ENCODE results near the gene EYS.
"Not testable (repeated sequence)": the region's sequence is repeated elsewhere in the genome, so short reads cannot be mapped to it uniquely, and the experiment has no call there.

The EYS gene

GRCh38 chr6:63997221-63997620 is 1709.8 kb downstream of the EYS start:
- Mint-ChIP-seq H3K36me3 (no peaks in the 10 kb centered on the region), H3K27ac (no peak overlapping the region), H3K27me3 (no peaks in the 10 kb centered on the region), H3K4me3 (no peak overlapping the region), H3K9me3 (no peaks in the 10 kb centered on the region), H3K4me1 (no peaks in the 10 kb centered on the region)
- DNase-seq = no peak
- CTCF ChIA-PET = no interaction called here

GRCh38 chr6:63985223-63985622 is 1721.8 kb downstream of the EYS start:
- H3K9me3 Mint-ChIP-seq = no peaks in the 10 kb centered on the region
- no peak overlapping the region for H3K4me3 Mint-ChIP-seq
- no peaks in the 10 kb centered on the region for H3K36me3 Mint-ChIP-seq
- no peak for DNase-seq
- no peaks in the 10 kb centered on the region for H3K27me3 Mint-ChIP-seq
- no peak overlapping the region for H3K27ac Mint-ChIP-seq
- CTCF ChIA-PET = no interaction called here
- H3K4me1 Mint-ChIP-seq = no peaks in the 10 kb centered on the region

- Mint-ChIP-seq H3K9me3 (no peaks in the 10 kb centered on the region), H3K4me1 (no peaks in the 10 kb centered on the region), H3K27me3 (no peaks in the 10 kb centered on the region), H3K4me3 (no peak overlapping the region), H3K27ac (no peak overlapping the region), H3K36me3 (no peaks in the 10 kb centered on the region)
- CTCF ChIA-PET = no interaction called here
- DNase-seq = no peak
These were observed 1731.3 kb downstream of the EYS start for GRCh38 chr6:63975699-63976098.

- Mint-ChIP-seq H3K9me3 (no peaks in the 10 kb centered on the region), H3K27ac (no peak overlapping the region), H3K36me3 (no peaks in the 10 kb centered on the region), H3K27me3 (no peaks in the 10 kb centered on the region), H3K4me3 (no peak overlapping the region), H3K4me1 (no peaks in the 10 kb centered on the region)
- DNase-seq = no peak
- CTCF ChIA-PET = interaction anchor here (1.1 kb wide), 1 partner anchor 11 kb away, joined by 3 read pairs; no protein-coding TSS in a partner anchor
These were observed 1738.4 kb downstream of the EYS start for GRCh38 chr6:63968650-63969049.

- no peaks in the 10 kb centered on the region for H3K4me1 Mint-ChIP-seq
- CTCF ChIA-PET = no interaction called here
- H3K27ac Mint-ChIP-seq = no peak overlapping the region
These were observed 1742.7 kb downstream of the EYS start for GRCh38 chr6:63964366-63964765.

GRCh38 chr6:63963769-63964315 is 1743.2 kb downstream of the EYS start:
- CTCF ChIA-PET = no interaction called here
- no peaks in the 10 kb centered on the region for H3K36me3 Mint-ChIP-seq
- DNase-seq = no peak
- no peaks in the 10 kb centered on the region for H3K4me1 Mint-ChIP-seq
- no peak overlapping the region for H3K27ac Mint-ChIP-seq
- H3K27me3 Mint-ChIP-seq = no peaks in the 10 kb centered on the region
- no peaks in the 10 kb centered on the region for H3K9me3 Mint-ChIP-seq
- H3K4me3 Mint-ChIP-seq = no peak overlapping the region

More at GRCh38 chr6:63964366-63964765, 1742.7 kb downstream of the EYS start:
- no peak overlapping the region for H3K4me3 Mint-ChIP-seq
- no peaks in the 10 kb centered on the region for H3K9me3 Mint-ChIP-seq
- no peaks in the 10 kb centered on the region for H3K36me3 Mint-ChIP-seq
- H3K27me3 Mint-ChIP-seq = no peaks in the 10 kb centered on the region
- no peak for DNase-seq

GRCh38 chr6:63953336-63954021 is 1753.5 kb downstream of the EYS start:
- H3K4me1 Mint-ChIP-seq, H3K9me3 Mint-ChIP-seq, H3K27me3 Mint-ChIP-seq, CTCF ChIA-PET, H3K36me3 Mint-ChIP-seq, H3K27ac Mint-ChIP-seq, DNase-seq, H3K4me3 Mint-ChIP-seq: not testable (repeated sequence)

GRCh38 chr6:63947792-63948529 is 1759.1 kb downstream of the EYS start:
- H3K27me3 Mint-ChIP-seq = no peaks in the 10 kb centered on the region
- CTCF ChIA-PET = no interaction called here
- no peak overlapping the region for H3K27ac Mint-ChIP-seq
- H3K4me1 Mint-ChIP-seq = no peaks in the 10 kb centered on the region
- no peak overlapping the region for H3K4me3 Mint-ChIP-seq
- DNase-seq = no peak
- no peaks in the 10 kb centered on the region for H3K9me3 Mint-ChIP-seq
- H3K36me3 Mint-ChIP-seq = no peaks in the 10 kb centered on the region

- H3K27me3 Mint-ChIP-seq = no peaks in the 10 kb centered on the region
- CTCF ChIA-PET = no interaction called here
- no peak overlapping the region for H3K4me3 Mint-ChIP-seq
- H3K36me3 Mint-ChIP-seq = no peaks in the 10 kb centered on the region
- H3K27ac Mint-ChIP-seq = no peak overlapping the region
- DNase-seq = no peak
- no peaks in the 10 kb centered on the region for H3K9me3 Mint-ChIP-seq
- no peaks in the 10 kb centered on the region for H3K4me1 Mint-ChIP-seq
These were observed 1761.0 kb downstream of the EYS start for GRCh38 chr6:63945987-63946386.

GRCh38 chr6:63943826-63944225 is 1763.2 kb downstream of the EYS start:
- CTCF ChIA-PET = no interaction called here
- H3K36me3 Mint-ChIP-seq = no peaks in the 10 kb centered on the region
- H3K4me1 Mint-ChIP-seq = no peaks in the 10 kb centered on the region
- no peak overlapping the region for H3K4me3 Mint-ChIP-seq
- no peaks in the 10 kb centered on the region for H3K27me3 Mint-ChIP-seq
- no peak for DNase-seq
- H3K27ac Mint-ChIP-seq = no peak overlapping the region
- no peaks in the 10 kb centered on the region for H3K9me3 Mint-ChIP-seq

- CTCF ChIA-PET = no interaction called here
- H3K27ac Mint-ChIP-seq = no peak overlapping the region
- H3K36me3 Mint-ChIP-seq = no peaks in the 10 kb centered on the region
- H3K4me3 Mint-ChIP-seq = no peak overlapping the region
- DNase-seq = no peak
- H3K4me1 Mint-ChIP-seq = no peaks in the 10 kb centered on the region
- no peaks in the 10 kb centered on the region for H3K9me3 Mint-ChIP-seq
- H3K27me3 Mint-ChIP-seq = no peaks in the 10 kb centered on the region
These were observed 1765.1 kb downstream of the EYS start for GRCh38 chr6:63941747-63942470.

GRCh38 chr6:63940056-63940455 is 1767.0 kb downstream of the EYS start:
- CTCF ChIA-PET = no interaction called here
- Mint-ChIP-seq H3K4me3 (no peak overlapping the region), H3K36me3 (no peaks in the 10 kb centered on the region), H3K27ac (no peak overlapping the region), H3K27me3 (no peaks in the 10 kb centered on the region), H3K4me1 (no peaks in the 10 kb centered on the region), H3K9me3 (no peaks in the 10 kb centered on the region)
- no peak for DNase-seq

GRCh38 chr6:63936399-63936798 is 1770.6 kb downstream of the EYS start:
- CTCF ChIA-PET = no interaction called here
- Mint-ChIP-seq H3K36me3 (no peaks in the 10 kb centered on the region), H3K27me3 (no peaks in the 10 kb centered on the region), H3K4me3 (no peak overlapping the region), H3K4me1 (no peaks in the 10 kb centered on the region), H3K9me3 (no peaks in the 10 kb centered on the region), H3K27ac (no peak overlapping the region)
- DNase-seq = no peak

GRCh38 chr6:63935732-63936131 is 1771.3 kb downstream of the EYS start:
- no peaks in the 10 kb centered on the region for H3K9me3 Mint-ChIP-seq
- no peaks in the 10 kb centered on the region for H3K27me3 Mint-ChIP-seq
- no peak overlapping the region for H3K27ac Mint-ChIP-seq
- H3K4me3 Mint-ChIP-seq = no peak overlapping the region
- no peak for DNase-seq
- no peaks in the 10 kb centered on the region for H3K36me3 Mint-ChIP-seq
- H3K4me1 Mint-ChIP-seq = no peaks in the 10 kb centered on the region
- CTCF ChIA-PET = no interaction called here

- H3K27me3 Mint-ChIP-seq, H3K4me3 Mint-ChIP-seq, H3K27ac Mint-ChIP-seq, DNase-seq, H3K4me1 Mint-ChIP-seq, H3K36me3 Mint-ChIP-seq, CTCF ChIA-PET, H3K9me3 Mint-ChIP-seq: not testable (repeated sequence)
These were observed 1773.1 kb downstream of the EYS start for GRCh38 chr6:63933948-63934347.

Measured in activated naive CD4-positive, alpha-beta T cell treated with anti-CD3 and anti-CD28 coated beads, Interleukin-2, amount 10 ng/mL, durations not matched to agents 7 days and 5 days (primary cell).